Activated naive CD4-positive, alpha-beta T cell treated with anti-CD3 and anti-CD28 coated beads for 36 hours (primary cell): Measurements from ENCODE around the gene SRPK1. TPM values are rescaled to one million over a fixed set of nuclear protein-coding genes. Genes with fewer than 3 reads are reported as not detected.
"Not testable (repeated sequence)": the region's sequence is repeated elsewhere in the genome, so short reads cannot be mapped to it uniquely, and the experiment has no call there.

Source experiments
- CTCF ChIA-PET: fragments of 350-600 bp; sonication (Branson Sonifier 250); formaldehyde crosslinking; loops from one replicate; lab custom pipeline; 2021; ENCODE audit warnings: antibody characterized with exemption; lab: Charles Lee
- DNase-seq: peaks from one replicate; pipeline ENCODE4 v3.0.0-alpha.2; 2020
- H3K27ac Mint-ChIP-seq: one replicate; pipeline ENCODE4 v1.8.0; 2021; ENCODE audit warnings: mild to moderate bottlenecking, mixed read lengths
- H3K27me3 Mint-ChIP-seq: one replicate; pipeline ENCODE4 v1.8.0; 2021; ENCODE audit warnings: low read depth, mixed read lengths
- H3K36me3 Mint-ChIP-seq: one replicate; pipeline ENCODE4 v1.8.0; 2021; ENCODE audit warnings: low read depth, mixed read lengths
- H3K4me1 Mint-ChIP-seq: one replicate; pipeline ENCODE4 v1.8.0; 2021; ENCODE audit warnings: low read depth, mixed read lengths
- H3K4me3 Mint-ChIP-seq: one replicate; pipeline ENCODE4 v1.8.0; 2021; ENCODE audit warnings: mild to moderate bottlenecking, moderate library complexity, mixed read lengths
- H3K9me3 Mint-ChIP-seq: one replicate; pipeline ENCODE4 v1.8.0; 2021; ENCODE audit warnings: mixed read lengths
- intact Hi-C: fragments of 100-400 bp; cut with micrococcal nuclease; formaldehyde crosslinking; loops from one replicate; pipeline ENCODE4 v1.15.1; 2023
- total RNA-seq, 2 experiments: library from RNA; stranded (reverse); gene quantifications; one replicate each; pipeline ENCODE4 v1.2.3, GENCODE V29; 2021

The SRPK1 gene
- total RNA-seq, 2 experiments from 2014 or later = 126 to 127 TPM

GRCh38 chr6:35948725-35949124, 27.8 kb upstream of the SRPK1 start:
- Mint-ChIP-seq H3K9me3 (no peaks in the 10 kb centered on the region), H3K4me1 (peaks cover 11% of the 10 kb centered on the region), H3K4me3 (no peak overlapping the region), H3K36me3 (no peaks in the 10 kb centered on the region), H3K27ac (no peak overlapping the region), H3K27me3 (no peaks in the 10 kb centered on the region)
- intact Hi-C loops = no loop called here
- DNase-seq = peak; percentile 9
- CTCF ChIA-PET = no interaction called here

- intact Hi-C loops = no loop called here
- DNase-seq = no peak
- Mint-ChIP-seq H3K27me3 (no peaks in the 10 kb centered on the region), H3K27ac (no peak overlapping the region), H3K4me1 (no peaks in the 10 kb centered on the region), H3K4me3 (no peak overlapping the region), H3K36me3 (no peaks in the 10 kb centered on the region), H3K9me3 (no peaks in the 10 kb centered on the region)
- CTCF ChIA-PET = interaction anchor here (1.0 kb wide), 1 partner anchor 150 kb away, joined by 3 read pairs; no protein-coding TSS in a partner anchor
Measured at GRCh38 chr6:35945650-35946025, 24.7 kb upstream of the SRPK1 start.

- CTCF ChIA-PET = no interaction called here
- no peak overlapping the region for H3K27ac Mint-ChIP-seq
- H3K4me3 Mint-ChIP-seq = no peak overlapping the region
- H3K27me3 Mint-ChIP-seq = no peaks in the 10 kb centered on the region
- no peaks in the 10 kb centered on the region for H3K4me1 Mint-ChIP-seq
- intact Hi-C loops = no loop called here
- no peaks in the 10 kb centered on the region for H3K9me3 Mint-ChIP-seq
- no peak for DNase-seq
- H3K36me3 Mint-ChIP-seq = no peaks in the 10 kb centered on the region
Measured at GRCh38 chr6:35943390-35943789, 22.5 kb upstream of the SRPK1 start.

GRCh38 chr6:35942355-35942754, 21.5 kb upstream of the SRPK1 start:
- no peak for DNase-seq
- CTCF ChIA-PET = no interaction called here
- Mint-ChIP-seq H3K27ac (no peak overlapping the region), H3K4me1 (no peaks in the 10 kb centered on the region), H3K27me3 (no peaks in the 10 kb centered on the region), H3K4me3 (no peak overlapping the region), H3K36me3 (no peaks in the 10 kb centered on the region), H3K9me3 (no peaks in the 10 kb centered on the region)
- intact Hi-C loops = no loop called here

- H3K27me3 Mint-ChIP-seq, H3K27ac Mint-ChIP-seq, intact Hi-C loops, DNase-seq, H3K4me1 Mint-ChIP-seq, CTCF ChIA-PET, H3K4me3 Mint-ChIP-seq, H3K9me3 Mint-ChIP-seq, H3K36me3 Mint-ChIP-seq: not testable (repeated sequence)
Measured at GRCh38 chr6:35941170-35941569, 20.3 kb upstream of the SRPK1 start.

- DNase-seq, H3K27me3 Mint-ChIP-seq, H3K4me1 Mint-ChIP-seq, CTCF ChIA-PET, H3K4me3 Mint-ChIP-seq, H3K9me3 Mint-ChIP-seq, H3K36me3 Mint-ChIP-seq, H3K27ac Mint-ChIP-seq, intact Hi-C loops: not testable (repeated sequence)
Measured at GRCh38 chr6:35940014-35940413, 19.1 kb upstream of the SRPK1 start.

- intact Hi-C loops, H3K27me3 Mint-ChIP-seq, H3K9me3 Mint-ChIP-seq, H3K4me1 Mint-ChIP-seq, DNase-seq, H3K4me3 Mint-ChIP-seq, H3K27ac Mint-ChIP-seq, H3K36me3 Mint-ChIP-seq: not testable (repeated sequence)
- CTCF ChIA-PET = interaction anchor here (1.0 kb wide), 1 partner anchor 17 kb away, joined by 4 read pairs; no protein-coding TSS in a partner anchor
Measured at GRCh38 chr6:35939259-35939658, 18.4 kb upstream of the SRPK1 start.

- no peak overlapping the region for H3K4me3 Mint-ChIP-seq
- H3K36me3 Mint-ChIP-seq = no peaks in the 10 kb centered on the region
- CTCF ChIA-PET = no interaction called here
- no peak for DNase-seq
- H3K4me1 Mint-ChIP-seq = peaks cover 2% of the 10 kb centered on the region
- H3K9me3 Mint-ChIP-seq = peaks cover 2% of the 10 kb centered on the region
- no peaks in the 10 kb centered on the region for H3K27me3 Mint-ChIP-seq
- intact Hi-C loops = no loop called here
- no peak overlapping the region for H3K27ac Mint-ChIP-seq
Measured at GRCh38 chr6:35936681-35937359, 15.9 kb upstream of the SRPK1 start.

GRCh38 chr6:35935469-35935868, 14.6 kb upstream of the SRPK1 start:
- no peaks in the 10 kb centered on the region for H3K36me3 Mint-ChIP-seq
- DNase-seq = no peak
- intact Hi-C loops = no loop called here
- CTCF ChIA-PET = no interaction called here
- no peaks in the 10 kb centered on the region for H3K27me3 Mint-ChIP-seq
- H3K9me3 Mint-ChIP-seq = peaks cover 2% of the 10 kb centered on the region
- H3K27ac Mint-ChIP-seq = no peak overlapping the region
- peaks cover 2% of the 10 kb centered on the region for H3K4me1 Mint-ChIP-seq
- H3K4me3 Mint-ChIP-seq = no peak overlapping the region

- Mint-ChIP-seq H3K4me1 (peaks cover 2% of the 10 kb centered on the region), H3K4me3 (no peak overlapping the region), H3K36me3 (no peaks in the 10 kb centered on the region), H3K27me3 (no peaks in the 10 kb centered on the region), H3K27ac (no peak overlapping the region), H3K9me3 (peaks cover 2% of the 10 kb centered on the region)
- intact Hi-C loops = no loop called here
- CTCF ChIA-PET = interaction anchor here (0.6 kb wide), 1 partner anchor 77 kb away, joined by 5 read pairs; no protein-coding TSS in a partner anchor
- DNase-seq = no peak
Measured at GRCh38 chr6:35933844-35934243, 12.9 kb upstream of the SRPK1 start.

- H3K27me3 Mint-ChIP-seq, CTCF ChIA-PET, H3K27ac Mint-ChIP-seq, H3K36me3 Mint-ChIP-seq, H3K9me3 Mint-ChIP-seq, H3K4me1 Mint-ChIP-seq, intact Hi-C loops: not testable (repeated sequence)
- peak; percentile 24 for DNase-seq
- peak overlapping the region; percentile 44 for H3K4me3 Mint-ChIP-seq
Measured at GRCh38 chr6:35931873-35932272, 11.0 kb upstream of the SRPK1 start.

- no peaks in the 10 kb centered on the region for H3K27me3 Mint-ChIP-seq
- peaks cover 2% of the 10 kb centered on the region for H3K4me1 Mint-ChIP-seq
- H3K27ac Mint-ChIP-seq = no peak overlapping the region
- CTCF ChIA-PET = no interaction called here
- no peaks in the 10 kb centered on the region for H3K36me3 Mint-ChIP-seq
- H3K4me3 Mint-ChIP-seq = no peak overlapping the region
- H3K9me3 Mint-ChIP-seq = no peaks in the 10 kb centered on the region
- no peak for DNase-seq
- intact Hi-C loops = no loop called here
Measured at GRCh38 chr6:35931120-35931561, 10.2 kb upstream of the SRPK1 start.

GRCh38 chr6:35929601-35930000, 8.7 kb upstream of the SRPK1 start:
- no peaks in the 10 kb centered on the region for H3K36me3 Mint-ChIP-seq
- H3K4me3 Mint-ChIP-seq = no peak overlapping the region
- peaks cover 9% of the 10 kb centered on the region for H3K4me1 Mint-ChIP-seq
- no peak for DNase-seq
- H3K27me3 Mint-ChIP-seq = no peaks in the 10 kb centered on the region
- CTCF ChIA-PET = no interaction called here
- no peaks in the 10 kb centered on the region for H3K9me3 Mint-ChIP-seq
- intact Hi-C loops = no loop called here
- H3K27ac Mint-ChIP-seq = no peak overlapping the region
